Liver (tissue), 9 donors: ENCODE data around the gene PLEKHA7. TPM values are rescaled to one million over a fixed set of nuclear protein-coding genes. Genes with fewer than 3 reads are reported as not detected.

Experiments
- DNase-seq: peaks from one replicate; pipeline ENCODE4 v3.0.0-alpha.2; 2017; ENCODE audit warnings: low spot score
- H3K27ac ChIP-seq, 2 donors: one replicate each; pipeline ENCODE4 v1.7.0; 2013; ENCODE audit warnings: inconsistent platforms in 2 of 2, low read length in 2 of 2, control low read depth in 1 of 2, low read depth in 1 of 2, mild to moderate bottlenecking in 1 of 2
- H3K27me3 ChIP-seq, 4 donors: one replicate each; pipeline versions ENCODE4 v1.6.1 to v1.7.0; 2013; ENCODE audit warnings: low read length in 3 of 4, inconsistent platforms in 1 of 4, mild to moderate bottlenecking in 1 of 4, moderate library complexity in 1 of 4; ENCODE audit not compliant: control insufficient read depth in 4 of 4, insufficient read depth in 4 of 4
- H3K36me3 ChIP-seq, 4 donors: one replicate each; pipeline versions ENCODE4 v1.6.1 to v1.7.0; 2013; ENCODE audit warnings: low read length in 3 of 4, mild to moderate bottlenecking in 3 of 4, low read depth in 1 of 4, moderate library complexity in 1 of 4; ENCODE audit not compliant: control insufficient read depth in 4 of 4, insufficient read depth in 3 of 4
- H3K4me1 ChIP-seq, 4 donors: one replicate each; pipeline versions ENCODE4 v1.6.1 to v1.7.0; 2013; ENCODE audit warnings: low read length in 3 of 4, mild to moderate bottlenecking in 3 of 4, moderate library complexity in 1 of 4; ENCODE audit not compliant: control insufficient read depth in 4 of 4, insufficient read depth in 4 of 4
- H3K4me3 ChIP-seq, 3 donors: one replicate each; pipeline versions ENCODE4 v1.6.1 to v1.7.0; 2013; ENCODE audit warnings: low read length in 3 of 3, control low read depth in 1 of 3, low read depth in 1 of 3, mild to moderate bottlenecking in 1 of 3
- H3K9ac ChIP-seq, 2 donors: one replicate each; pipeline ENCODE4 v1.7.0; 2013; ENCODE audit warnings: low read length in 2 of 2, mild to moderate bottlenecking in 2 of 2, moderate library complexity in 2 of 2, control low read depth in 1 of 2, low read depth in 1 of 2
- H3K9me3 ChIP-seq, 4 donors: one replicate each; pipeline versions ENCODE4 v1.6.1 to v1.7.0; 2013; ENCODE audit warnings: low read length in 3 of 4; ENCODE audit not compliant: control insufficient read depth in 4 of 4
- EGR1 ChIP-seq, 2 donors: IDR thresholded peaks; 2 replicates each; pipeline ENCODE4 v1.6.1; 2016 to 2018; ENCODE audit warnings: antibody characterized with exemption in 2 of 2, low read depth in 2 of 2
- FOXA1 ChIP-seq: IDR thresholded peaks from 2 replicates; pipeline ENCODE4 v1.6.1; 2016; ENCODE audit warnings: antibody characterized with exemption
- HNF4A ChIP-seq, 2 donors: conservative IDR thresholded peaks; 2 replicates each; pipeline ENCODE4 v1.6.1; 2016; ENCODE audit warnings: antibody characterized with exemption in 2 of 2, mild to moderate bottlenecking in 2 of 2
- HNF4G ChIP-seq: IDR thresholded peaks from 2 replicates; pipeline ENCODE4 v1.6.1; 2016; ENCODE audit warnings: antibody characterized with exemption
- NR2F2 ChIP-seq: IDR thresholded peaks from 2 replicates; pipeline ENCODE4 v1.6.1; 2016; ENCODE audit warnings: antibody characterized with exemption
- REST ChIP-seq: IDR thresholded peaks from 2 replicates; pipeline ENCODE4 v1.6.1; 2016; ENCODE audit warnings: antibody characterized with exemption, mild to moderate bottlenecking
- RXRA ChIP-seq, 2 donors: IDR thresholded peaks; 2 replicates each; pipeline ENCODE4 v1.6.1; 2017 to 2018; ENCODE audit warnings: antibody characterized with exemption in 2 of 2, mild to moderate bottlenecking in 1 of 2
- YY1 ChIP-seq: IDR thresholded peaks from 2 replicates; pipeline ENCODE4 v1.6.1; 2016; ENCODE audit warnings: antibody characterized with exemption, mild to moderate bottlenecking
- WGBS: extraction: QIAGEN DNeasy Blood & Tissue Kit; methylation state at CpG from one replicate; pipeline ENCODE4 v1.1.7; 2013; 5-methylcytosine and 5-hydroxymethylcytosine counted together
- polyA plus RNA-seq, 2 donors: library from polyadenylated mRNA; stranded (reverse) in 1 of 2; unstranded in 1 of 2; fragments of 200-250 nt in 1 of 2; fragments of >200 nt in 1 of 2; fragmentation: Nextera tagmentation in 1 of 2; extraction: Ambion mirVana in 1 of 2; gene quantifications; one replicate each; pipeline versions ENCODE4 v1.2.1 to v1.2.3, GENCODE V29; 2013 to 2015
- total RNA-seq, 2 donors: library from RNA; depleted of rRNA; stranded (reverse); fragments of >200 nt; gene quantifications; one replicate each; pipeline ENCODE4 v1.2.3, GENCODE V29; 2014
- TF ChIP-seq, protein P1 (sequence below): IDR thresholded peaks from 2 replicates; pipeline ENCODE4 v1.6.1; 2016; ENCODE audit warnings: antibody characterized with exemption
- TF ChIP-seq, protein P2 (sequence below): IDR thresholded peaks from 2 replicates; pipeline ENCODE4 v1.6.1; 2016; ENCODE audit warnings: antibody characterized with exemption
- TF ChIP-seq, protein P3 (sequence below): IDR thresholded peaks from 2 replicates; pipeline ENCODE4 v1.6.1; 2016; ENCODE audit warnings: antibody characterized with exemption
- donor health status: healthy.
- donor health status: healthy.
- donor health status: healthy.
- donor health status: healthy.
- donor health status: healthy.

Gene PLEKHA7
- total and polyA plus RNA-seq, 4 donors = 6.1 to 28.8 (median 8.5) TPM

- H3K9me3 ChIP-seq = no peaks in the 10 kb centered on the region
- no peak overlapping the region for H3K9ac ChIP-seq
- H3K4me1 ChIP-seq = peaks cover 0 to 7% (median 2%) of the 10 kb centered on the region in 4 donors
- H3K36me3 ChIP-seq = no peaks in the 10 kb centered on the region
- H3K27ac ChIP-seq = no peak overlapping the region
- TF ChIP-seq YY1 = no peak
- TF ChIP-seq HNF4G = no peak
- TF ChIP-seq HNF4A (conservative IDR thresholded peaks at IDR 0.05) = peak; percentile 34 to 51
- TF ChIP-seq, protein P1, sequence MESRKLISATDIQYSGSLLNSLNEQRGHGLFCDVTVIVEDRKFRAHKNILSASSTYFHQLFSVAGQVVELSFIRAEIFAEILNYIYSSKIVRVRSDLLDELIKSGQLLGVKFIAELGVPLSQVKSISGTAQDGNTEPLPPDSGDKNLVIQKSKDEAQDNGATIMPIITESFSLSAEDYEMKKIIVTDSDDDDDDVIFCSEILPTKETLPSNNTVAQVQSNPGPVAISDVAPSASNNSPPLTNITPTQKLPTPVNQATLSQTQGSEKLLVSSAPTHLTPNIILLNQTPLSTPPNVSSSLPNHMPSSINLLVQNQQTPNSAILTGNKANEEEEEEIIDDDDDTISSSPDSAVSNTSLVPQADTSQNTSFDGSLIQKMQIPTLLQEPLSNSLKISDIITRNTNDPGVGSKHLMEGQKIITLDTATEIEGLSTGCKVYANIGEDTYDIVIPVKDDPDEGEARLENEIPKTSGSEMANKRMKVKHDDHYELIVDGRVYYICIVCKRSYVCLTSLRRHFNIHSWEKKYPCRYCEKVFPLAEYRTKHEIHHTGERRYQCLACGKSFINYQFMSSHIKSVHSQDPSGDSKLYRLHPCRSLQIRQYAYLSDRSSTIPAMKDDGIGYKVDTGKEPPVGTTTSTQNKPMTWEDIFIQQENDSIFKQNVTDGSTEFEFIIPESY = no peak
- no peak for TF ChIP-seq EGR1 (IDR thresholded peaks at IDR 0.05; ENCODE audit: low read depth in 2 of 2)
- no peak for TF ChIP-seq RXRA (IDR thresholded peaks at IDR 0.05)
- H3K27me3 ChIP-seq = no peaks in the 10 kb centered on the region
- DNase-seq = no peak
- 91% methylated on average over 3 of the region's 3 CpGs for WGBS
- H3K4me3 ChIP-seq = no peak overlapping the region
These were observed 12.4 kb upstream of the PLEKHA7 start for GRCh38 chr11:17026487-17027082.

GRCh38 chr11:17024924-17025323 is 10.7 kb upstream of the PLEKHA7 start:
- TF ChIP-seq REST (no peak), FOXA1 (no peak), NR2F2 (no peak), RXRA (IDR thresholded peaks at IDR 0.05) (no peak)
- TF ChIP-seq, protein P1 = no peak
- TF ChIP-seq, protein P2, sequence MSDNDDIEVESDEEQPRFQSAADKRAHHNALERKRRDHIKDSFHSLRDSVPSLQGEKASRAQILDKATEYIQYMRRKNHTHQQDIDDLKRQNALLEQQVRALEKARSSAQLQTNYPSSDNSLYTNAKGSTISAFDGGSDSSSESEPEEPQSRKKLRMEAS = no peak
- TF ChIP-seq, protein P3, sequence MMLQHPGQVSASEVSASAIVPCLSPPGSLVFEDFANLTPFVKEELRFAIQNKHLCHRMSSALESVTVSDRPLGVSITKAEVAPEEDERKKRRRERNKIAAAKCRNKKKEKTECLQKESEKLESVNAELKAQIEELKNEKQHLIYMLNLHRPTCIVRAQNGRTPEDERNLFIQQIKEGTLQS = no peak
- Histone ChIP-seq H3K27me3 (no peaks in the 10 kb centered on the region), H3K27ac (no peak overlapping the region), H3K4me1 (peaks cover 0 to 7% (median 2%) of the 10 kb centered on the region in 4 donors), H3K9ac (no peak overlapping the region), H3K36me3 (no peaks in the 10 kb centered on the region), H3K4me3 (no peak overlapping the region), H3K9me3 (no peaks in the 10 kb centered on the region)
- no peak for DNase-seq
- 92% methylated on average over 2 of the region's 2 CpGs for WGBS
